H1 (cell line): ENCODE results near the gene SCART1.

Experiments
- CEBPB ChIP-seq: IDR thresholded peaks from 2 replicates; pipeline ENCODE4 v1.6.1; 2012; ENCODE audit warnings: low read depth, low read length
- EGR1 ChIP-seq: IDR thresholded peaks from 2 replicates; pipeline ENCODE4 v1.6.1; 2011; ENCODE audit warnings: low read depth, low read length, borderline replicate concordance
- EP300 ChIP-seq, 2 experiments: IDR thresholded peaks; 1 replicate in 1 of 2; 2 replicates in 1 of 2; pipeline ENCODE4 v1.6.1; 2011 to 2012; ENCODE audit warnings: low read depth in 2 of 2, low read length in 2 of 2, mild to moderate bottlenecking in 2 of 2, borderline replicate concordance in 1 of 2, inconsistent platforms in 1 of 2, moderate library complexity in 1 of 2
- JUND ChIP-seq: IDR thresholded peaks from 2 replicates; pipeline ENCODE4 v1.6.1; 2011; ENCODE audit warnings: mild to moderate bottlenecking, improper control_type of control experiment, low read length
- PHF8 ChIP-seq: fragments of 200-600 bp; sonication (generic); conservative IDR thresholded peaks from 2 replicates; pipeline ENCODE4 v1.7.1; 2012; ENCODE audit warnings: low read depth, mild to moderate bottlenecking, inconsistent platforms, low read length, moderate library complexity
- POLR2A ChIP-seq, 2 experiments: IDR thresholded peaks; 1 replicate in 1 of 2; 2 replicates in 1 of 2; pipeline ENCODE4 v1.6.1; 2011; ENCODE audit warnings: low read depth in 2 of 2, low read length in 2 of 2, mild to moderate bottlenecking in 2 of 2; ENCODE audit errors: control extremely low read depth in 1 of 2
- POLR2AphosphoS5 ChIP-seq: IDR thresholded peaks from 2 replicates; pipeline ENCODE4 v1.6.1; 2011; ENCODE audit warnings: low read depth, low read length
- RAD21 ChIP-seq, 2 experiments: IDR thresholded peaks in 1 of 2; conservative IDR thresholded peaks in 1 of 2; 2 replicates each; pipeline ENCODE4 v1.6.1; 2011; ENCODE audit warnings: low read depth in 2 of 2, low read length in 2 of 2, improper control_type of control experiment in 1 of 2, inconsistent platforms in 1 of 2, mild to moderate bottlenecking in 1 of 2, moderate library complexity in 1 of 2
- SIN3A ChIP-seq, 2 experiments: IDR thresholded peaks in 1 of 2; conservative IDR thresholded peaks in 1 of 2; 2 replicates each; pipeline ENCODE4 v1.6.1; 2011 to 2012; ENCODE audit warnings: low read length in 2 of 2, improper control_type of control experiment in 1 of 2, low read depth in 1 of 2, mild to moderate bottlenecking in 1 of 2
- SRF ChIP-seq: IDR thresholded peaks from 2 replicates; pipeline ENCODE4 v1.6.1; 2011; ENCODE audit warnings: mild to moderate bottlenecking, low read depth, low read length, moderate library complexity
- TEAD4 ChIP-seq: IDR thresholded peaks from 2 replicates; pipeline ENCODE4 v1.6.1; 2012; ENCODE audit warnings: low read depth, low read length, inconsistent platforms, mixed read lengths
- TF ChIP-seq, protein P1 (sequence below), 3 experiments: IDR thresholded peaks; 1 replicate in 2 of 3; 2 replicates in 1 of 3; pipeline versions ENCODE4 v1.5.1 to v1.6.1; 2011; ENCODE audit warnings: low read length in 3 of 3, mild to moderate bottlenecking in 3 of 3, inconsistent platforms in 2 of 3, low read depth in 1 of 3, moderate library complexity in 1 of 3; ENCODE audit not compliant: insufficient read depth in 1 of 3; ENCODE audit errors: control extremely low read depth in 1 of 3
- TF ChIP-seq, protein P2 (sequence below): IDR thresholded peaks from 2 replicates; pipeline ENCODE4 v1.6.1; 2012; ENCODE audit warnings: low read length, inconsistent platforms

DNA sequence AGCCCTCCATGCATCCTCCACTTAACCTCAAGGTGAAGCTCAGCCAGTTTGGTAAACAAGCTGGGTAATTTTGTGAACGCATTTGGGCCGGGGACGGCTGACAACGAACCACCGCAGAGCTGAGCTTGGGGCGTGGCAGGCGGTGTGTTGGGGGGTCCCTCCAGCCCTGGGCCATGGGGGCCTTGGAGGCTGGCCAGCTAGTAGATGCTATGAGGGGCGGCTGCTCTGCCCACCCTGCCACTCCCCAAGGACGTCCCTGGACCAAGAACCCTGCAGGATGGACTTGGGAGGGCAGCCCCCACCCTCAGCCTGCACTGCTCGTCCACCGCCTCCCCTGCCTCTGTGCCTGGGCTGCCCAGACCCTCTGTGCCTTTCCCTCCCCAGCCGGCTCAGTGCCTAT, 12.0 kb upstream of the SCART1 start:
- no peak for TF ChIP-seq EGR1
- TF ChIP-seq, protein P1, sequence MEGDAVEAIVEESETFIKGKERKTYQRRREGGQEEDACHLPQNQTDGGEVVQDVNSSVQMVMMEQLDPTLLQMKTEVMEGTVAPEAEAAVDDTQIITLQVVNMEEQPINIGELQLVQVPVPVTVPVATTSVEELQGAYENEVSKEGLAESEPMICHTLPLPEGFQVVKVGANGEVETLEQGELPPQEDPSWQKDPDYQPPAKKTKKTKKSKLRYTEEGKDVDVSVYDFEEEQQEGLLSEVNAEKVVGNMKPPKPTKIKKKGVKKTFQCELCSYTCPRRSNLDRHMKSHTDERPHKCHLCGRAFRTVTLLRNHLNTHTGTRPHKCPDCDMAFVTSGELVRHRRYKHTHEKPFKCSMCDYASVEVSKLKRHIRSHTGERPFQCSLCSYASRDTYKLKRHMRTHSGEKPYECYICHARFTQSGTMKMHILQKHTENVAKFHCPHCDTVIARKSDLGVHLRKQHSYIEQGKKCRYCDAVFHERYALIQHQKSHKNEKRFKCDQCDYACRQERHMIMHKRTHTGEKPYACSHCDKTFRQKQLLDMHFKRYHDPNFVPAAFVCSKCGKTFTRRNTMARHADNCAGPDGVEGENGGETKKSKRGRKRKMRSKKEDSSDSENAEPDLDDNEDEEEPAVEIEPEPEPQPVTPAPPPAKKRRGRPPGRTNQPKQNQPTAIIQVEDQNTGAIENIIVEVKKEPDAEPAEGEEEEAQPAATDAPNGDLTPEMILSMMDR (IDR thresholded peaks at IDR 0.05; ENCODE audit: control extremely low read depth in 1 of 3, insufficient read depth in 1 of 3, low read depth in 1 of 3, low read length in 3 of 3) = no peak
- TF ChIP-seq PHF8 = no peak
- TF ChIP-seq EP300 (IDR thresholded peaks at IDR 0.05; ENCODE audit: borderline replicate concordance in 1 of 2, low read depth in 2 of 2, low read length in 2 of 2) = no peak
- TF ChIP-seq CEBPB = no peak
- TF ChIP-seq, protein P2, sequence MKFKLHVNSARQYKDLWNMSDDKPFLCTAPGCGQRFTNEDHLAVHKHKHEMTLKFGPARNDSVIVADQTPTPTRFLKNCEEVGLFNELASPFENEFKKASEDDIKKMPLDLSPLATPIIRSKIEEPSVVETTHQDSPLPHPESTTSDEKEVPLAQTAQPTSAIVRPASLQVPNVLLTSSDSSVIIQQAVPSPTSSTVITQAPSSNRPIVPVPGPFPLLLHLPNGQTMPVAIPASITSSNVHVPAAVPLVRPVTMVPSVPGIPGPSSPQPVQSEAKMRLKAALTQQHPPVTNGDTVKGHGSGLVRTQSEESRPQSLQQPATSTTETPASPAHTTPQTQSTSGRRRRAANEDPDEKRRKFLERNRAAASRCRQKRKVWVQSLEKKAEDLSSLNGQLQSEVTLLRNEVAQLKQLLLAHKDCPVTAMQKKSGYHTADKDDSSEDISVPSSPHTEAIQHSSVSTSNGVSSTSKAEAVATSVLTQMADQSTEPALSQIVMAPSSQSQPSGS = no peak
- TF ChIP-seq POLR2AphosphoS5 = no peak
- no peak for TF ChIP-seq SRF
- TF ChIP-seq SIN3A (conservative IDR thresholded peaks at IDR 0.05 in 1 of 2, IDR thresholded peaks at IDR 0.05 in 1 of 2; ENCODE audit: low read depth in 1 of 2, low read length in 2 of 2) = no peak
- TF ChIP-seq RAD21 (IDR thresholded peaks at IDR 0.05 in 1 of 2, conservative IDR thresholded peaks at IDR 0.05 in 1 of 2; ENCODE audit: low read depth in 2 of 2, low read length in 2 of 2) = no peak
- no peak for TF ChIP-seq TEAD4
- no peak for TF ChIP-seq POLR2A (IDR thresholded peaks at IDR 0.05; ENCODE audit: control extremely low read depth in 1 of 2, low read depth in 2 of 2, low read length in 2 of 2)
- TF ChIP-seq JUND = no peak
